HG03196 (cell line): Measurements from ENCODE around the gene SELP.

ENCODE experiments used
- ATAC-seq: cut with Tn5 transposase; IDR thresholded peaks from one replicate; pipeline ENCODE4 v1.9.1; 2021; ENCODE audit not compliant: unreplicated experiment

SELP gene

GRCh38 chr1:169623132-169623926 lies 6.6 kb downstream of the SELP start:
- no peak for ATAC-seq

DNA sequence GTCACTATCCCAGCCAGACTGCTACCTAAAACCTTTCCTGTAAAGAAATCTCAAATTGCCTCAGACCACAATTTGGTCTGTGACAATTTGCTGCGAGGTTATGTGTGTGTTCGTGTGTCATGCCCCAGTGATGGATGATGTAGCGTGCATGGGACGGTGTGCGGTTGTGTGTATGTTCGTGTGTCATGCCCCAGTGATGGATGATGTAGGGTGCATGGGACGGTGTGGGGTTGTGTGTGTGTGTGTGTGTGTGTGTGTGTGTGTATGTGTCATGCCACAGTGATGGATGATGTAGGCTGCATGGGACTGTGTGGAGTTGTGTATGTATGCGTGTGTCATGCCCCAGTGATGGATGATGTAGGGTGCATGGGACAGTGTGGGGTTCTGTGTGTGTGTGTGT lies 9.4 kb downstream of the SELP start:
- ATAC-seq = no peak

DNA sequence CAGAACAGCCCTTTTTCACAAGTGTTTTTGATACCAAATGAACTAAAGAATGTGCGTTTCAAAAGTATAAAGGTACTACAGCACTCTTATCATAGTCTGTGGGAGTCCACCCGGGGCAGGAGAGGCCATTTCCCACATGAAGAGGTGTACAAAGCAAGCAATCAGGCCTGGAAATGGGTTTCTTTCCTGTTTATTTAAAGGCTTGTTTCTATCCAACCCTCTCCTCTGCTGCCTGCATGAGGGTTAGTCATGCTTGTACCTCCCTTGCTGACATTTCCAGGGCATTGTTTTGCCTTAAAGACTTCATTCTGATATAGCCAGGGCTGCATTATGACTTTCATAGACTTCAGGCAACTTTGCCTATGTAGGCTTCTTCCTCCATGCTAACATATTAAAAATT lies 11.6 kb downstream of the SELP start:
- no peak for ATAC-seq

GRCh38 chr1:169615803-169616202 lies 14.1 kb downstream of the SELP start:
- ATAC-seq = no peak

DNA sequence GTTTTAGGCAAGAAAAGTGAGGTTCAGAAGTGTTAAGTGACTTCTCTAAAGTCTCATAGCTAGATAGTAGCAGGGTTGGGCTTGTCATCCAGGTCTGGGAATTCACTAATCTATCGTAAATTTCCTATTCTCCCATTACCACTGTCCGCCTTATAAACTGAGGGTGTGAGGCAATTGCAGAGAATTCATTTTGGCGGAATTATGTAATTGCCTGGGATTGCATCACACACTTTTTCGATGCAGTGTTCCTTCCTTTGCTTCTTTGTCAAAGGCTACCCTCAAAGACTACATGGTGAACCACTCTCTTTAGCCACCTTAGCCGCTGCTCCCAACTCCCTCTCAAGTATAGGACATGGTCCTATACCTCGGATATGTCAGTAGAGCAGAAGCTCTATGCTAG lies 19.1 kb downstream of the SELP start:
- ATAC-seq = no peak

DNA sequence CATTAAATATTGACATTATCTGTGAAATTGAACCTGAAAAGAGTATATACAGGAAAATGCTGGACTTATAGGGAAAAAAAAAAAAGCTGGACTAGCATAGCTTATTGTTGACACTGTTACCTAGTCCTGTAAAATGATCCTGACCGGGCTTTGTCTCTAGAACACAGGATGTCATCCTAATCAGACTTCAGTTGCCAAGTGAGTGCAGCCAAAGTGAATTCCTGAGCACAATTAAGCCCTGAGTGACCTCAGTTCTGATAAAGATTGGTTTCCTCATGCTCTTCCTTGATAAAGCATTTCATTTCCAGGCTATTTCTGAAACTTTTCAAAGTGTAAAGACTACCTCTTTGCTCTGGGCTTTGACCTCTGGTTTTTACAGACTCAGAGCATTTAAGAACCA lies 19.8 kb downstream of the SELP start:
- ATAC-seq = no peak

DNA sequence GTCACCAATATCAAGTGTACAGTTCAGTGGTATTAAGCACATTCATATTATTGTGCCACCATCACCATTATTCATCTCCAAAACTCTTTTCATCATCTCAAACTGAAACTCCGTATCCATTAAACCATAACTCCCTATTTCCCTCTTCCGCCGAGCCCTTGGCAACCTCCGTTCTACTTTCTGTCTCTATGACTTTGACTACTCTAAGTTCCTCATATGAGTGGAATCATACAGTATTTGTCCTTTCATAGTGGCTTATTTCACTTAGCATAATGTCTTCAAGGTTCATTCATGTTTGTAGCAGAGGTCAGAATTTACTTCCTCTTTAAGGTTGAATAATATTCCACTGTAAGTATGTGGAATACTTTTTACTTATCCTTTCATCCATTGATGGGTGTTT lies 21.7 kb downstream of the SELP start:
- no peak for ATAC-seq

- ATAC-seq = no peak
These were observed 25.0 kb downstream of the SELP start for GRCh38 chr1:169604781-169605560.

GRCh38 chr1:169601096-169601881 lies 28.6 kb downstream of the SELP start:
- peak; percentile 46 for ATAC-seq

DNA sequence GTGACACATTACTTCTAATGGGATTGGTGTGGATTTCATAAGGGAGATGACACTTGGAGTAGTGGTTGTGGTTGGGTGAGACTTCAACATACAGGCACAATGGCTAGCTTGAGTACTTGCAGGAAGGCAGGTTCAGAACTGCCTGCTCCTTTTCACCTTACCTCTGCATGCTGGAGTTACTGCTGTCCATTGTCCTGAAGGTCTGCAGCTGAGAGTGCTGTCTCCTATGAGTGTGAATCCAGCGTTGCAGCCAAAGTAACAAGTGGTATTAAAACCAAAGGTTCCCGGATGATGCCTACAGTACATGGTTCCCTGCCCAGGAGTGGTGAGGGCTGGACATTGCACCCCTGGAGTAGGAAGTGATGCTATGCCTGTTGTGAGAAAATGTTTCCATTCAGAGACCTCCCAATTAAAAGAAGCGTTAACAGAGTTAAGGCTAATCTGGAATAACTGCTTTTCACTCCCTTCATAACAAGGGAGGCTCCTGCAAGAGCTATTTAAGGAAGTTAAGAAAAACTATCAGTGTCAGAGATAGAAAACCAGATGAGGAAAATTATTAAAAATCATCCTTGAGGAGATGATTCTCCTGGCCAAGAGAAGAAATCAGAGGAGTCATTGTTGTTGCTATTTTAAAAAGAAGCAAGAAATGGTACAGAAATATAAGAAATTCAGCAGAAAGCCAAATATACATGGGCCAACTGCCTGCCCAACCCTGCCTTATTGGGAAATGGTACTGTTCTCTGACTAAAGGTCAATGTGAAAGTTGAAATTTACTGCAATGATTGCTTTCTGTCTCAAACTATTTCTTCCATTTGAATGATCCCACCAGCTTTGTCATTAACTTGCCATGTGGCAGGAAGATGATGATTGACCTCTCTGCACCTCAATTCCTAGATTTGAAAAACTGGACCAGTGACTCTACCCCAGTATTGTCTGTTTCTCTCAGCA lies 33.9 kb downstream of the SELP start:
- no peak for ATAC-seq

DNA sequence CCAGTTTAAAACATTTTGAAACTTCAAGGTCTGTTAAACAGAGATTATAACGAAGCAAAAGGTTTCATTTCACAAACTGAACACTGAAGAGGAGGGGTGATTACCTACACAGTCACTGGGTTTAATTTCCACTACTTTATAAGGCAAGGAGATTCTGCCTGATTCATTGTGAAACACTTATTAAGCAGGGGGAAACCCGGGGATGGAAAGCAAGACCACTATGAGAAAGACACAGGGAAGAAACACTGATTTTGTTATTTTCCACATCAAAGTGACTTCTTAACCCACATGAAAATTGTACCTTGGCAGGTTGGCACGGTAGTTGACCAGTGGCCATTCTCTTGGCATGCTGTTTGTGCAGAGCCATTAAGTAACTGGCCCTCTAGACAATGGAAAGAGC lies 35.5 kb downstream of the SELP start:
- ATAC-seq = no peak

- no peak for ATAC-seq
These were observed 39.0 kb downstream of the SELP start for GRCh38 chr1:169590932-169591331.

- no peak for ATAC-seq
These were observed 41.0 kb downstream of the SELP start for GRCh38 chr1:169588785-169589485.

DNA sequence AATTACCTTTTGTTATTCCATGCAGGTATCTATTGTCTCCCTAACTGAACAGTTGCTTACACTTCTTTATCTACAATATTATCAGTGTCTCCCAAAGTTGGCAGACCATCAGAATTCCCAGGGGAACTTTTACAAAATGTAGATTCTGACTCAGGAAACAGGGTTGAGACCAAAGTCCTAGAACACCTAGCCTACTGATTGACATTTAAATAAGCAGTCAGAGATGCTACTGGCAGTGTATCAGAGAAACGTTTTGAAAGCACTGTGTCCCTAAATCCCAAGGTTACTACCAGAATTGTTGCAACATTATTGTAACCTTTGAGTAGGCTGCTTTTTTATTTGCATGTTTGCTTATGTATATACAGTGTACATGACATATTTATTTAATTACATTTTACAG lies 41.8 kb downstream of the SELP start:
- ATAC-seq = no peak

- peak; percentile 92 for ATAC-seq
These were observed 43.3 kb downstream of the SELP start, which contains the start of gene F5 for GRCh38 chr1:169586395-169587255. Gene F5 (minus strand): TSS chr1:169586481. CDS start chr1:169586386, 95 bp downstream.

DNA sequence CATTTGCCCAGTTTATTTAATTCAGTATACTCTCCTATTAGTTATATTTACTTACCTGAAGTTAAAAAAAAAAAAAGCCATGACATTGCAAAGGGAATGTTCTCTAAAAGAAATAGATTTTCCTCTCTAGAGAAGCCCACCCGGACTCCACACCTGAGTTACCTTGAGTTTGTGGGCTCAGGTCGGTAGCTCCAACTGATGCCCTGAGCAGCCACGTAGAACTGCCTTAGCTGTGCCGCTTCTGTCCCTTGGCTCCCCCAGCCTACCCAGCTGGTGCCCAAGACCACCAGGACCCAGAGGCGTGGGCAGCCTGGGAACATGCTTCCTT lies 43.9 kb downstream of the SELP start:
- ATAC-seq = no peak

DNA sequence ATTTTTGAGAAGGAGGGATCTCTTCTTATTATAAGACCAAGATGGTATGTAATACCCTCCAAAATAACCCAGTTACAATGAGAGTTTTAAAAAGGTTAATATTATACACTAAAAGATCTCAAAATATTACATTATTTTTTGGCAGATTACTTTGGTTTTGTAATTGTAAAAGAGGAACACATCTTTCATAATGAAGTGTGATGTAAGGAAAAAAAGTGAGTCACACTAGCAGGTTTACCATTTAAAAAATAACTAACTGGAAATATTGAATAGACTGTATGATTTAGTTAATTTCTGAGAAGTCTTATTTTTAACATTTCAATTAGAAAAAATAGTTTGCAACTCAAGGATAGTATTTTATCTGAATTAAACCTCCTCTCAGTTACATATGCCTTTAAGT lies 44.7 kb downstream of the SELP start:
- no peak for ATAC-seq

DNA sequence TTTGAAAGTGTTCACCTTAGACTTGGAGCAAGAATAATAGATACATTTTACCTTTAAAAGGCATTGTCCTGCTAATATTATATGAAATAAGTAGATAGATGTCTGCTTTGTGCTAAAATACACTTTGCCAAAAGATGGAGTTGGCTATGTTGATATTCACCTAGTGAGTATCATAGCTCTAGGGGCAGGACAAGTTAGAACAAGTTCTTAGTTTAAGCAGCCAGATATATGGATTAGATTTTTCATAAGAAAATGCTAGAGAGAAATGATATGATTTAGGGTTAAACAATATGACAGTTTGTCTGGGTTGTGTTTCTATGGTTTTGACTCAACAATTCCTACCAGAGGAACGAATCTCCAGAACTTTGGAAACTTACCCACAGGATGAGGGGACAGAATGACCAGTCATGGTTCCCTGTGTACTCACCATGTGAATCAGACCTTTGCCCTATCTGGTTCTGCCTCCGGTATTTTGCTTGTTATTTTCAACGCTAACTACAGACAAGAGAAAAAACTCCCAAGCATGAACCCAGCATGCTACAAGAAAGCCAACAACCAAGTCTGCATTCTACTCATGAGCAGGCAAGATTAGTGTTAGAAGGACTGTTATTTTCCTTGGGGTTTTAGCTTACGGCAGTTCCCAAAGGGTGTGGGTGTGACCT lies 45.3 kb downstream of the SELP start:
- no peak for ATAC-seq
